Neural progenitor cell (in vitro differentiated cells): Measurements from ENCODE around the gene SPACA7.

Experiments
- CTCF ChIP-seq: fragments of 200-600 bp; sonication (generic); IDR thresholded peaks from 2 replicates; pipeline ENCODE4 v1.5.1; 2017; ENCODE audit warnings: antibody characterized with exemption, mild to moderate bottlenecking
- EZH2 ChIP-seq: fragments of 200-600 bp; sonication (generic); IDR thresholded peaks from 2 replicates; pipeline ENCODE4 v1.6.1; 2017; ENCODE audit warnings: antibody characterized with exemption, mild to moderate bottlenecking, moderate library complexity

- TF ChIP-seq CTCF = no peak
- TF ChIP-seq EZH2 = no peak
These were observed 79.4 kb downstream of the SPACA7 start for GRCh38 chr13:112455476-112456059.
